Cerebellar cortex (tissue), 1 donor: ENCODE data around the gene KRTAP23-1.

Experiments used
- DNase-seq: peaks from one replicate; pipeline ENCODE4 v3.0.0-alpha.2; 2015; ENCODE audit warnings: low spot score

KRTAP23-1 gene

GRCh38 chr21:30306884-30307283, 41.5 kb downstream of the KRTAP23-1 start:
- DNase-seq, result no peak

- no peak for DNase-seq
Measured at GRCh38 chr21:30305136-30305535, 43.3 kb downstream of the KRTAP23-1 start.
